Common myeloid progenitor, CD34-positive (primary cell): Measurements from ENCODE around the gene GSG1L.

ENCODE experiments used
- CTCF ChIA-PET: fragments of 350-600 bp; sonication (Branson Sonifier 250); formaldehyde crosslinking; loops from one replicate; lab custom pipeline; 2021; ENCODE audit warnings: antibody characterized with exemption; lab: Charles Lee
- POLR2A ChIA-PET: fragments of 350-600 bp; sonication (Branson Sonifier 250); formaldehyde crosslinking; loops from one replicate; lab custom pipeline; 2021; ENCODE audit warnings: antibody characterized with exemption; lab: Charles Lee
- DNase-seq, 3 donors: peaks; one replicate each; pipeline versions ENCODE4 v3.0.0 to v3.0.0-alpha.2; 2013
- H3K27ac ChIP-seq, 2 experiments: 1 replicate in 1 of 2; 2 replicates in 1 of 2; pipeline ENCODE4 v1.7.0; 2013; ENCODE audit warnings: inconsistent platforms in 2 of 2, low read length in 2 of 2, mild to moderate bottlenecking in 2 of 2, low read depth in 1 of 2, moderate library complexity in 1 of 2; ENCODE audit not compliant: severe bottlenecking in 2 of 2, insufficient read depth in 1 of 2, poor library complexity in 1 of 2
- H3K27me3 ChIP-seq, 5 experiments: replicated peaks in 2 of 5; 1 replicate in 3 of 5; 2 replicates in 2 of 5; pipeline versions ENCODE4 v1.6.1 to v1.7.0; 2013; ENCODE audit warnings: low read length in 4 of 5, mild to moderate bottlenecking in 2 of 5, moderate library complexity in 2 of 5, inconsistent platforms in 1 of 5; ENCODE audit not compliant: insufficient read depth in 5 of 5, control insufficient read depth in 4 of 5
- H3K36me3 ChIP-seq, 4 experiments: 1 replicate in 2 of 4; 2 replicates in 2 of 4; pipeline versions ENCODE4 v1.6.1 to v1.7.0; 2013; ENCODE audit warnings: low read length in 3 of 4, control low read depth in 1 of 4, mild to moderate bottlenecking in 1 of 4; ENCODE audit not compliant: control insufficient read depth in 4 of 4, insufficient read depth in 4 of 4
- H3K4me1 ChIP-seq, 4 experiments: 1 replicate in 3 of 4; 2 replicates in 1 of 4; pipeline versions ENCODE4 v1.6.1 to v1.7.1; 2013; ENCODE audit warnings: low read length in 3 of 4, mild to moderate bottlenecking in 3 of 4, control low read depth in 1 of 4, inconsistent platforms in 1 of 4, moderate library complexity in 1 of 4; ENCODE audit not compliant: control insufficient read depth in 4 of 4, insufficient read depth in 4 of 4; ENCODE audit errors: control extremely low read depth in 1 of 4
- H3K4me3 ChIP-seq, 7 experiments: 1 replicate in 4 of 7; 2 replicates in 3 of 7; pipeline versions ENCODE4 v1.5.1 to v1.7.0; 2013; ENCODE audit warnings: mild to moderate bottlenecking in 7 of 7, low read length in 6 of 7, moderate library complexity in 6 of 7, inconsistent platforms in 2 of 7, low read depth in 2 of 7, control low read depth in 1 of 7; ENCODE audit not compliant: insufficient read depth in 4 of 7, control insufficient read depth in 1 of 7; ENCODE audit errors: extremely low read depth in 1 of 7
- H3K9me3 ChIP-seq, 5 experiments: 1 replicate in 4 of 5; 2 replicates in 1 of 5; pipeline versions ENCODE4 v1.6.1 to v1.7.1; 2013; ENCODE audit warnings: low read length in 4 of 5, mild to moderate bottlenecking in 2 of 5, inconsistent platforms in 1 of 5, low read depth in 1 of 5, moderate library complexity in 1 of 5; ENCODE audit not compliant: control insufficient read depth in 4 of 5, insufficient read depth in 2 of 5; ENCODE audit errors: control extremely low read depth in 1 of 5
- WGBS: methylation state at CpG from one replicate; pipeline ENCODE4 v1.1.5; 2013; ENCODE audit not compliant: insufficient coverage; 5-methylcytosine and 5-hydroxymethylcytosine counted together

The GSG1L gene

GRCh38 chr16:28025631-28026030, 37.9 kb downstream of the GSG1L start:
- Histone ChIP-seq H3K27ac (no peak overlapping the region), H3K4me1 (no peaks in the 10 kb centered on the region), H3K4me3 (no peak overlapping the region), H3K27me3 (no peaks in the 10 kb centered on the region), H3K36me3 (no peaks in the 10 kb centered on the region), H3K9me3 (peaks cover 0 to 7% (median 2%) of the 10 kb centered on the region in 5 experiments)
- 97% methylated on average over 4 of the region's 4 CpGs for WGBS
- DNase-seq = no peak
- CTCF ChIA-PET = no interaction called here
- POLR2A ChIA-PET = interaction anchor here (0.6 kb wide), 1 partner anchor 24 kb away, joined by 3 read pairs; no protein-coding TSS in a partner anchor

GRCh38 chr16:28019218-28019617, 44.3 kb downstream of the GSG1L start:
- Histone ChIP-seq H3K27ac (no peak overlapping the region), H3K27me3 (peaks cover 0 to 8% (median 4%) of the 10 kb centered on the region in 5 experiments), H3K36me3 (no peaks in the 10 kb centered on the region), H3K4me1 (no peaks in the 10 kb centered on the region), H3K4me3 (no peak overlapping the region), H3K9me3 (peaks cover 0 to 7% (median 2%) of the 10 kb centered on the region in 5 experiments)
- POLR2A ChIA-PET = no interaction called here
- 97% methylated on average over 4 of the region's 5 CpGs for WGBS
- no peak for DNase-seq
- CTCF ChIA-PET = no interaction called here

GRCh38 chr16:28014851-28015250, 48.7 kb downstream of the GSG1L start:
- POLR2A ChIA-PET = no interaction called here
- WGBS = 93% methylated on average over 3 of the region's 3 CpGs
- CTCF ChIA-PET = interaction anchor here (1.0 kb wide), 1 partner anchor 42 kb away, joined by 4 read pairs; no protein-coding TSS in a partner anchor

GRCh38 chr16:28013878-28014277, 49.6 kb downstream of the GSG1L start:
- Histone ChIP-seq H3K9me3 (peaks cover 0 to 2% (median 0%) of the 10 kb centered on the region in 5 experiments), H3K27me3 (peaks cover 0 to 17% (median 4%) of the 10 kb centered on the region in 5 experiments), H3K27ac (no peak overlapping the region), H3K36me3 (no peaks in the 10 kb centered on the region), H3K4me3 (no peak overlapping the region), H3K4me1 (peaks cover 0 to 7% (median 5%) of the 10 kb centered on the region in 4 experiments)
- 89% methylated on average over 1 of the region's 2 CpGs for WGBS
- DNase-seq = no peak
- ChIA-PET POLR2A (no interaction called here), CTCF (interaction anchor here (1.0 kb wide), 1 partner anchor 10 kb away, joined by 3 read pairs; no protein-coding TSS in a partner anchor)

More at GRCh38 chr16:28014851-28015250, 48.7 kb downstream of the GSG1L start:
- Histone ChIP-seq H3K4me1 (peaks cover 0 to 7% (median 5%) of the 10 kb centered on the region in 4 experiments), H3K9me3 (peaks cover 0 to 2% (median 0%) of the 10 kb centered on the region in 5 experiments), H3K4me3 (no peak overlapping the region), H3K27me3 (peaks cover 0 to 14% (median 4%) of the 10 kb centered on the region in 5 experiments), H3K27ac (no peak overlapping the region), H3K36me3 (no peaks in the 10 kb centered on the region)
- no peak for DNase-seq

- H3K36me3 ChIP-seq = no peaks in the 10 kb centered on the region
- no peak for DNase-seq
- 79% methylated on average over 6 of the region's 6 CpGs for WGBS
- peaks cover 2 to 17% (median 4%) of the 10 kb centered on the region in 5 experiments for H3K27me3 ChIP-seq
- no peak overlapping the region for H3K27ac ChIP-seq
- peaks cover 0 to 2% (median 0%) of the 10 kb centered on the region in 5 experiments for H3K9me3 ChIP-seq
- peaks cover 0 to 7% (median 5%) of the 10 kb centered on the region in 4 experiments for H3K4me1 ChIP-seq
- ChIA-PET CTCF (interaction anchor here (1.0 kb wide), 1 partner anchor 11 kb away, joined by 3 read pairs; no protein-coding TSS in a partner anchor), POLR2A (no interaction called here)
- no peak overlapping the region for H3K4me3 ChIP-seq
Observed at GRCh38 chr16:28013392-28013791, 50.1 kb downstream of the GSG1L start.

- ChIA-PET POLR2A (no interaction called here), CTCF (no interaction called here)
- Histone ChIP-seq H3K27ac (no peak overlapping the region), H3K4me3 (no peak overlapping the region), H3K9me3 (no peaks in the 10 kb centered on the region), H3K27me3 (peaks cover 2 to 14% (median 4%) of the 10 kb centered on the region in 5 experiments), H3K36me3 (no peaks in the 10 kb centered on the region), H3K4me1 (peaks cover 0 to 7% (median 5%) of the 10 kb centered on the region in 4 experiments)
- 74% methylated on average over 5 of the region's 7 CpGs for WGBS
- no peak for DNase-seq
Observed at GRCh38 chr16:28011971-28012445, 51.5 kb downstream of the GSG1L start.

GRCh38 chr16:28011223-28011622, 52.3 kb downstream of the GSG1L start:
- Histone ChIP-seq H3K27ac (no peak overlapping the region), H3K4me3 (no peak overlapping the region), H3K9me3 (no peaks in the 10 kb centered on the region), H3K4me1 (peaks cover 0 to 7% (median 5%) of the 10 kb centered on the region in 4 experiments), H3K36me3 (no peaks in the 10 kb centered on the region), H3K27me3 (peaks cover 0 to 12% (median 3%) of the 10 kb centered on the region in 5 experiments)
- ChIA-PET POLR2A (no interaction called here), CTCF (no interaction called here)
- no peak for DNase-seq
- 96% methylated on average over 11 of the region's 11 CpGs for WGBS
